HepG2 (cell line): ENCODE results near the gene TSPAN17. TPM values are rescaled to one million over a fixed set of nuclear protein-coding genes. Genes with fewer than 3 reads are reported as not detected.

Experiments
- ATAC-seq: fragments of 200-7000 bp; cut with Tn5 transposase; 3 replicates; pipeline ENCODE4 v1.9.1; 2020; ENCODE audit warnings: mild to moderate bottlenecking, moderate library complexity
- BruUV-seq: library from RNA; stranded (reverse); fragments of 400-500 nt; replicated peaks from 2 replicates; lab custom pipeline; 2021; lab: Mats Ljungman, UMichigan
- CTCF ChIA-PET: fragments of 300-600 bp; formaldehyde crosslinking; extraction: SDS; loops from one replicate; lab custom pipeline; 2021; ENCODE audit warnings: low total read pairs, inconsistent platforms, low intra/inter-chr PET ratio; lab: Yijun Ruan, JAX
- POLR2A ChIA-PET: fragments of 350-600 bp; sonication (Branson Sonifier 250); formaldehyde crosslinking; loops from one replicate; lab custom pipeline; 2020; ENCODE audit warnings: antibody characterized with exemption, inconsistent platforms; lab: Yijun Ruan, JAX
- DNase-seq: peaks from one replicate; pipeline ENCODE4 v3.0.0-alpha.2; 2015; ENCODE audit warnings: low spot score
- FAIRE-seq: peaks from 3 replicates; lab custom pipeline; 2011; peaks lifted over from hg19 to GRCh38; lab: Jason Lieb, UNC
- H2AFZ ChIP-seq: one replicate; pipeline ENCODE4 v1.6.1; 2011; ENCODE audit warnings: low read length, inconsistent platforms
- H3K27ac ChIP-seq: fragments of 300-600 bp; 3 replicates; pipeline ENCODE4 v1.8.0; 2011; ENCODE audit warnings: mixed run types, mild to moderate bottlenecking, mixed read lengths, low read length, inconsistent platforms; ENCODE audit not compliant: insufficient read depth; ENCODE audit errors: extremely low read length
- H3K27me3 ChIP-seq, 2 experiments: fragments of 200-600 bp in 1 of 2; 2 replicates in 1 of 2; 3 replicates in 1 of 2; pipeline versions ENCODE4 v1.6.0 to v1.8.0; 2011; ENCODE audit warnings: low read length in 2 of 2, mild to moderate bottlenecking in 2 of 2, moderate library complexity in 2 of 2, inconsistent platforms in 1 of 2; ENCODE audit not compliant: insufficient read depth in 2 of 2, control insufficient read depth in 1 of 2
- H3K36me3 ChIP-seq, 2 experiments: fragments of 200-600 bp in 1 of 2; replicated peaks in 1 of 2; 2 replicates in 1 of 2; 3 replicates in 1 of 2; pipeline versions ENCODE4 v1.5.1 to v1.8.0; 2011; ENCODE audit warnings: low read length in 2 of 2, inconsistent platforms in 1 of 2; ENCODE audit not compliant: insufficient read depth in 2 of 2, control insufficient read depth in 1 of 2
- H3K4me1 ChIP-seq: 2 replicates; pipeline ENCODE4 v1.5.1; 2012; ENCODE audit warnings: low read length, inconsistent platforms; ENCODE audit not compliant: insufficient read depth
- H3K4me2 ChIP-seq: 2 replicates; pipeline ENCODE4 v1.6.0; 2011; ENCODE audit warnings: low read depth, low read length, inconsistent platforms
- H3K4me3 ChIP-seq, 3 experiments: fragments of 200-600 bp in 1 of 3; sonication (generic), shearing (Covaris generic) in 1 of 3; replicated peaks in 1 of 3; 2 replicates each; pipeline ENCODE4 v1.5.1; 2011 to 2016; ENCODE audit warnings: low read length in 3 of 3, inconsistent platforms in 2 of 3, low read depth in 2 of 3, mild to moderate bottlenecking in 2 of 3, control low read depth in 1 of 3, mixed read lengths in 1 of 3; ENCODE audit not compliant: insufficient read depth in 1 of 3
- H3K79me2 ChIP-seq: one replicate; pipeline ENCODE4 v1.6.1; 2011; ENCODE audit warnings: low read length, inconsistent platforms; ENCODE audit not compliant: insufficient read depth
- H3K9ac ChIP-seq: 2 replicates; pipeline ENCODE4 v1.6.0; 2011; ENCODE audit warnings: mild to moderate bottlenecking, low read depth, low read length, inconsistent platforms; ENCODE audit not compliant: insufficient read depth
- H3K9me3 ChIP-seq: 2 replicates; pipeline ENCODE4 v1.5.1; 2012; ENCODE audit warnings: mild to moderate bottlenecking, low read length
- H4K20me1 ChIP-seq: 2 replicates; pipeline ENCODE4 v1.6.0; 2011; ENCODE audit warnings: inconsistent platforms, mild to moderate bottlenecking, low read length, moderate library complexity; ENCODE audit not compliant: insufficient read depth
- ARNTL ChIP-seq: sonication (generic); formaldehyde crosslinking; IDR thresholded peaks from 2 replicates; pipeline ENCODE4 v1.4.0; 2020; ENCODE audit warnings: mild to moderate bottlenecking, missing genetic modification reagents
- HNRNPH1 ChIP-seq: fragments of 200-400 bp; formaldehyde crosslinking; optimal IDR thresholded peaks from 2 replicates; pipeline ENCODE3; 2017; ENCODE audit warnings: mild to moderate bottlenecking, low read depth, low read length
- HNRNPK ChIP-seq: fragments of 200-400 bp; formaldehyde crosslinking; IDR thresholded peaks from 2 replicates; pipeline ENCODE4 v1.6.1; 2018; ENCODE audit warnings: low read length, low read depth, moderate library complexity, mild to moderate bottlenecking; ENCODE audit not compliant: poor library complexity, severe bottlenecking
- NAIF1 ChIP-seq: sonication (generic); formaldehyde crosslinking; IDR thresholded peaks from 2 replicates; pipeline ENCODE4 v1.5.0; 2020; ENCODE audit warnings: mild to moderate bottlenecking, missing genetic modification reagents, borderline replicate concordance
- NCOA1 ChIP-seq: sonication (generic); formaldehyde crosslinking; IDR thresholded peaks from 2 replicates; pipeline ENCODE4 v1.9.0; 2021; ENCODE audit warnings: missing genetic modification reagents
- SIX4 ChIP-seq: sonication (generic); formaldehyde crosslinking; IDR thresholded peaks from 2 replicates; pipeline ENCODE4 v1.4.0; 2020; ENCODE audit warnings: missing genetic modification reagents
- SSRP1 ChIP-seq: IDR thresholded peaks from 2 replicates; pipeline ENCODE4 v1.6.1; 2016; ENCODE audit warnings: control low read depth
- TARDBP ChIP-seq: sonication (generic); formaldehyde crosslinking; IDR thresholded peaks from 2 replicates; pipeline ENCODE4 v1.8.0; 2022; ENCODE audit warnings: mild to moderate bottlenecking, missing genetic modification reagents
- ZNF263 ChIP-seq: sonication (generic); formaldehyde crosslinking; IDR thresholded peaks from 2 replicates; pipeline ENCODE4 v1.4.0; 2020; ENCODE audit warnings: missing genetic modification reagents
- ZNF7 ChIP-seq: IDR thresholded peaks from 2 replicates; pipeline ENCODE4 v1.6.1; 2016; ENCODE audit warnings: missing biosample characterization, missing genetic modification reagents
- WGBS: methylation state at CpG from one replicate; pipeline ENCODE4 v1.1.6; 2017; ENCODE audit warnings: low lambda C conversion rate; 5-methylcytosine and 5-hydroxymethylcytosine counted together
- in situ Hi-C: cut with HindIII; loops from 2 replicates; pipeline ENCODE4 v1.10.0; 2017; ENCODE audit warnings: low pct_unique_long_range_greater_than_20kb; ENCODE audit not compliant: extremely low pct_ligation_motif_present
- intact Hi-C: fragments of 100-400 bp; cut with micrococcal nuclease; formaldehyde crosslinking; loops from one replicate; pipeline ENCODE4 v1.10.0; 2022; ENCODE audit not compliant: unreplicated experiment
- polyA plus RNA-seq, 8 experiments: library from polyadenylated mRNA; depleted of rRNA in 3 of 8; stranded (reverse) in 7 of 8; unstranded in 1 of 8; fragments of >200 nt; fragmentation: Illumina TruSeq in 4 of 8; extraction: Trizol in 4 of 8; gene quantifications; 2 replicates each; pipeline versions ENCODE4 v1.2.1 to v1.2.3, GENCODE V29; 2011 to 2016; ENCODE audit warnings: low read depth in 4 of 8, missing spikeins in 1 of 8, mixed read lengths in 1 of 8; ENCODE audit not compliant: insufficient read depth in 1 of 8
- total RNA-seq, 5 experiments: library from RNA; depleted of rRNA; stranded (reverse); fragments of >200 nt; fragmentation: Illumina TruSeq; extraction: Trizol; gene quantifications; 2 replicates each; pipeline ENCODE4 v1.2.3, GENCODE V29; 2016; ENCODE audit warnings: low read depth in 1 of 5
- TF ChIP-seq, protein P1 (sequence below): IDR thresholded peaks from 2 replicates; pipeline ENCODE4 v1.6.1; 2016
- TF ChIP-seq, protein P2 (sequence below): sonication (generic); formaldehyde crosslinking; conservative IDR thresholded peaks from 2 replicates; pipeline ENCODE4 v1.4.0; 2020; ENCODE audit warnings: missing genetic modification reagents
- TF ChIP-seq, protein P3 (sequence below): sonication (generic); formaldehyde crosslinking; conservative IDR thresholded peaks from 2 replicates; pipeline ENCODE4 v1.4.0; 2020; ENCODE audit warnings: missing genetic modification reagents
- TF ChIP-seq, protein P4 (sequence below): sonication (generic); formaldehyde crosslinking; IDR thresholded peaks from 2 replicates; pipeline ENCODE4 v1.5.0; 2020; ENCODE audit warnings: missing genetic modification reagents, mild to moderate bottlenecking, borderline replicate concordance
- TF ChIP-seq, protein P5 (sequence below): IDR thresholded peaks from 2 replicates; pipeline ENCODE4 v1.6.1; 2016; ENCODE audit warnings: missing biosample characterization, missing genetic modification reagents, low read depth

The TSPAN17 gene
- total and polyA plus RNA-seq, 2 of the 13 experiments (the other 11 are each of a cell fraction or from before 2014, with no cell fraction given): 11.5 to 15.0 TPM

DNA sequence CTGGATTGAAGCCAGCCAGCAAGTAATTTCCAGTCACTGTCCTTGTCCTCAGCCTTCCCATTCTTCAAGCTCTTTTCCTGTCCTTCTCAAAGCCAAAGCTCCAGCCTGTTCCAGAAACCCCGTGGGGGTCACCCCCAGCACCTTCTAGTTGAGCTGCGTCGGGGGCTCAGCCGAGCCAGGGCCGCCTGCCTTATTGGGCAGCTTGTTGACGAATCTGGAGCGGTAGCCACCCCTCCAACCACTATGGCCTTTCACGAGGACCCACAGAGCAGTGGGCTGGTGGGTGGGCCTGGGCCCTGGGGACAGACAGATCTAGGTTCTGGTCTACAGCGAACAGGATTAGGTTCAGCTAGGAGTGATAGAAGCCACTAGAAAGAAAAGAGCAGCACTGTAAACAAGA is 47.3 kb downstream of the TSPAN17 start:
- WGBS: 15% methylated on average over 9 of the region's 9 CpGs
- TF ChIP-seq NAIF1 (no peak), HNRNPH1 (no peak), SSRP1 (no peak), ZNF263 (CRISPR knock-in tag) (no peak), ZNF7 (no peak), HNRNPK (no peak), SIX4 (CRISPR knock-in tag) (no peak), ARNTL (CRISPR knock-in tag) (no peak), TARDBP (CRISPR knock-in tag) (no peak), NCOA1 (CRISPR knock-in tag) (no peak)
- TF ChIP-seq, protein P1, sequence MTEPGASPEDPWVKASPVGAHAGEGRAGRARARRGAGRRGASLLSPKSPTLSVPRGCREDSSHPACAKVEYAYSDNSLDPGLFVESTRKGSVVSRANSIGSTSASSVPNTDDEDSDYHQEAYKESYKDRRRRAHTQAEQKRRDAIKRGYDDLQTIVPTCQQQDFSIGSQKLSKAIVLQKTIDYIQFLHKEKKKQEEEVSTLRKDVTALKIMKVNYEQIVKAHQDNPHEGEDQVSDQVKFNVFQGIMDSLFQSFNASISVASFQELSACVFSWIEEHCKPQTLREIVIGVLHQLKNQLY (CRISPR knock-in tag): no peak
- TF ChIP-seq, protein P2, sequence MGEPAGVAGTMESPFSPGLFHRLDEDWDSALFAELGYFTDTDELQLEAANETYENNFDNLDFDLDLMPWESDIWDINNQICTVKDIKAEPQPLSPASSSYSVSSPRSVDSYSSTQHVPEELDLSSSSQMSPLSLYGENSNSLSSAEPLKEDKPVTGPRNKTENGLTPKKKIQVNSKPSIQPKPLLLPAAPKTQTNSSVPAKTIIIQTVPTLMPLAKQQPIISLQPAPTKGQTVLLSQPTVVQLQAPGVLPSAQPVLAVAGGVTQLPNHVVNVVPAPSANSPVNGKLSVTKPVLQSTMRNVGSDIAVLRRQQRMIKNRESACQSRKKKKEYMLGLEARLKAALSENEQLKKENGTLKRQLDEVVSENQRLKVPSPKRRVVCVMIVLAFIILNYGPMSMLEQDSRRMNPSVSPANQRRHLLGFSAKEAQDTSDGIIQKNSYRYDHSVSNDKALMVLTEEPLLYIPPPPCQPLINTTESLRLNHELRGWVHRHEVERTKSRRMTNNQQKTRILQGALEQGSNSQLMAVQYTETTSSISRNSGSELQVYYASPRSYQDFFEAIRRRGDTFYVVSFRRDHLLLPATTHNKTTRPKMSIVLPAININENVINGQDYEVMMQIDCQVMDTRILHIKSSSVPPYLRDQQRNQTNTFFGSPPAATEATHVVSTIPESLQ: no peak
- TF ChIP-seq, protein P3, sequence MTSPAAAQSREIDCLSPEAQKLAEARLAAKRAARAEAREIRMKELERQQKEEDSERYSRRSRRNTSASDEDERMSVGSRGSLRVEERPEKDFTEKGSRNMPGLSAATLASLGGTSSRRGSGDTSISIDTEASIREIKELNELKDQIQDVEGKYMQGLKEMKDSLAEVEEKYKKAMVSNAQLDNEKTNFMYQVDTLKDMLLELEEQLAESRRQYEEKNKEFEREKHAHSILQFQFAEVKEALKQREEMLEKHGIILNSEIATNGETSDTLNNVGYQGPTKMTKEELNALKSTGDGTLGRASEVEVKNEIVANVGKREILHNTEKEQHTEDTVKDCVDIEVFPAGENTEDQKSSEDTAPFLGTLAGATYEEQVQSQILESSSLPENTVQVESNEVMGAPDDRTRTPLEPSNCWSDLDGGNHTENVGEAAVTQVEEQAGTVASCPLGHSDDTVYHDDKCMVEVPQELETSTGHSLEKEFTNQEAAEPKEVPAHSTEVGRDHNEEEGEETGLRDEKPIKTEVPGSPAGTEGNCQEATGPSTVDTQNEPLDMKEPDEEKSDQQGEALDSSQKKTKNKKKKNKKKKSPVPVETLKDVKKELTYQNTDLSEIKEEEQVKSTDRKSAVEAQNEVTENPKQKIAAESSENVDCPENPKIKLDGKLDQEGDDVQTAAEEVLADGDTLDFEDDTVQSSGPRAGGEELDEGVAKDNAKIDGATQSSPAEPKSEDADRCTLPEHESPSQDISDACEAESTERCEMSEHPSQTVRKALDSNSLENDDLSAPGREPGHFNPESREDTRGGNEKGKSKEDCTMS (CRISPR knock-in tag): no peak
- TF ChIP-seq, protein P4, sequence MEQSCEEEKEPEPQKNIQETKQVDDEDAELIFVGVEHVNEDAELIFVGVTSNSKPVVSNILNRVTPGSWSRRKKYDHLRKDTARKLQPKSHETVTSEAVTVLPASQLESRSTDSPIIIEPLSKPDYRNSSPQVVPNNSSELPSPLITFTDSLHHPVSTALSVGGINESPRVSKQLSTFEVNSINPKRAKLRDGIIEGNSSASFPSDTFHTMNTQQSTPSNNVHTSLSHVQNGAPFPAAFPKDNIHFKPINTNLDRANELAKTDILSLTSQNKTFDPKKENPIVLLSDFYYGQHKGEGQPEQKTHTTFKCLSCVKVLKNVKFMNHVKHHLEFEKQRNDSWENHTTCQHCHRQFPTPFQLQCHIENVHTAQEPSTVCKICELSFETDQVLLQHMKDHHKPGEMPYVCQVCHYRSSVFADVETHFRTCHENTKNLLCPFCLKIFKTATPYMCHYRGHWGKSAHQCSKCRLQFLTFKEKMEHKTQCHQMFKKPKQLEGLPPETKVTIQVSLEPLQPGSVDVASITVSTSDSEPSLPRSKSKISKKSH (CRISPR knock-in tag): no peak
- TF ChIP-seq, protein P5, sequence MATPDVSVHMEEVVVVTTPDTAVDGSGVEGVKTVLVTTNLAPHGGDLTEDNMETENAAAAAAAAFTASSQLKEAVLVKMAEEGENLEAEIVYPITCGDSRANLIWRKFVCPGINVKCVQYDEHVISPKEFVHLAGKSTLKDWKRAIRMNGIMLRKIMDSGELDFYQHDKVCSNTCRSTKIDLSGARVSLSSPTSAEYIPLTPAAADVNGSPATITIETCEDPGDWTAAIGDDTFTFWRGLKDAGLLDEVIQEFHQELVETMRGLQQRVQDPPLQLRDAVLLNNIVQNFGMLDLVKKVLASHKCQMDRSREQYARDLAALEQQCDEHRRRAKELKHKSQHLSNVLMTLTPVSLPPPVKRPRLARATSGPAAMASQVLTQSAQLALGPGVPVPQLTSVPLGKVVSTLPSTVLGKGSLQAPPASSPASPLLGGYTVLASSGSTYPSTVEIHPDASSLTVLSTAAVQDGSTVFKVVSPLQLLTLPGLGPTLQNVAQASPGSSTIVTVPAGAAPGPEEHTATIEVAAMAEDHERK: no peak

More for the DNA sequence above, 47.3 kb downstream of the TSPAN17 start:
- DNase-seq (no peak), ATAC-seq (no peak), FAIRE-seq (no peak)
- POLR2A ChIA-PET: no interaction called here
- CTCF ChIA-PET: no interaction called here
- no peaks in the 10 kb centered on the region for H3K36me3 ChIP-seq
- H3K27me3 ChIP-seq: peaks cover 10 to 73% of the 10 kb centered on the region in 2 experiments
- no peaks in the 10 kb centered on the region for H3K9me3 ChIP-seq
- in situ Hi-C loops (no loop called here), intact Hi-C loops (no loop called here)
- H4K20me1 ChIP-seq: no peaks in the 10 kb centered on the region
- no TSS peak for BruUV-seq
- H3K79me2 ChIP-seq: no peaks in the 10 kb centered on the region
- no peak overlapping the region for H2AFZ ChIP-seq
- H3K4me1 ChIP-seq: no peaks in the 10 kb centered on the region
- no peak overlapping the region for H3K4me3 ChIP-seq
- no peak overlapping the region for H3K9ac ChIP-seq
- no peak overlapping the region for H3K27ac ChIP-seq
- H3K4me2 ChIP-seq: no peak overlapping the region
